ENCODE results near the gene UPK1A.
"Not testable (repeated sequence)": the region's sequence is repeated elsewhere in the genome, so short reads cannot be mapped to it uniquely, and the experiment has no call there.

The UPK1A gene

DNA sequence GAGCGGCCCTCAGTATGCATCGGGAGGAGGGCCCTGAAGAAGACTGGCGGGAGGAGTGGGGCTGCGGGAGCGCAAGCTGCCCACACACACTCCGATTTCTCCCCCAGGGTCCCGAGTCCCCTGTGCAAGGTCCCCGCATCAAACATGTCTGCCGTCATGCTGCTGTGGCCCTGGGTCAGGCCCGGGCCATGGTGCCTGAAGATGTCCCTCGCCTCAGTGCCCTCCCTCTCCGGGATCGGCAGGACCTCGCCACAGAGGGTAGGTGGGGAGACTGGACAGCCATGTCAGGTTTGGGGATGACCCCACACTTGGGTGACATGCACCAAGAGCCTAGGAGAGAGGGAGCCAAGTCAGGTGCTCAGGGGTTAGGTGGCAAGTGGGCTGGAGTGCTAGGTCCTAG is 56.1 kb downstream of the UPK1A start:
- H3K9ac ChIP-seq (ENCODE audit: low read length) = no peak overlapping the region
- H3K27ac ChIP-seq (ENCODE audit: low read depth, low read length, poor library complexity, severe bottlenecking) = no peak overlapping the region
- no peaks in the 10 kb centered on the region for H3K9me3 ChIP-seq (ENCODE audit: low read length)
- TF ChIP-seq EZH2 (IDR thresholded peaks at IDR 0.05; ENCODE audit: borderline replicate concordance, low read length) = no peak
- TF ChIP-seq, protein P1, sequence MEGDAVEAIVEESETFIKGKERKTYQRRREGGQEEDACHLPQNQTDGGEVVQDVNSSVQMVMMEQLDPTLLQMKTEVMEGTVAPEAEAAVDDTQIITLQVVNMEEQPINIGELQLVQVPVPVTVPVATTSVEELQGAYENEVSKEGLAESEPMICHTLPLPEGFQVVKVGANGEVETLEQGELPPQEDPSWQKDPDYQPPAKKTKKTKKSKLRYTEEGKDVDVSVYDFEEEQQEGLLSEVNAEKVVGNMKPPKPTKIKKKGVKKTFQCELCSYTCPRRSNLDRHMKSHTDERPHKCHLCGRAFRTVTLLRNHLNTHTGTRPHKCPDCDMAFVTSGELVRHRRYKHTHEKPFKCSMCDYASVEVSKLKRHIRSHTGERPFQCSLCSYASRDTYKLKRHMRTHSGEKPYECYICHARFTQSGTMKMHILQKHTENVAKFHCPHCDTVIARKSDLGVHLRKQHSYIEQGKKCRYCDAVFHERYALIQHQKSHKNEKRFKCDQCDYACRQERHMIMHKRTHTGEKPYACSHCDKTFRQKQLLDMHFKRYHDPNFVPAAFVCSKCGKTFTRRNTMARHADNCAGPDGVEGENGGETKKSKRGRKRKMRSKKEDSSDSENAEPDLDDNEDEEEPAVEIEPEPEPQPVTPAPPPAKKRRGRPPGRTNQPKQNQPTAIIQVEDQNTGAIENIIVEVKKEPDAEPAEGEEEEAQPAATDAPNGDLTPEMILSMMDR (IDR thresholded peaks at IDR 0.05; ENCODE audit: low read length) = no peak
- no peaks in the 10 kb centered on the region for H3K27me3 ChIP-seq (ENCODE audit: insufficient read depth, low read length)
- no peaks in the 10 kb centered on the region for H4K20me1 ChIP-seq (ENCODE audit: insufficient read depth, low read length)
- H3F3A ChIP-seq (ENCODE audit: insufficient read depth, low read length) = no peaks in the 10 kb centered on the region
- H3K4me1 ChIP-seq (ENCODE audit: insufficient read depth, low read length, severe bottlenecking) = peaks cover 11% of the 10 kb centered on the region
- no peak overlapping the region for H2AFZ ChIP-seq (ENCODE audit: low read length)
- peaks cover 72% of the 10 kb centered on the region for H3K36me3 ChIP-seq (ENCODE audit: insufficient read depth, low read length)
- H3K79me2 ChIP-seq (ENCODE audit: insufficient read depth, low read length) = peaks cover 8% of the 10 kb centered on the region
- no peak overlapping the region for H3K4me3 ChIP-seq (ENCODE audit: low read depth, low read length, poor library complexity, severe bottlenecking)
- H3K9me2 ChIP-seq (ENCODE audit: low read depth, low read length) = no peaks in the 10 kb centered on the region
- H3K4me2 ChIP-seq (ENCODE audit: low read length) = no peak overlapping the region

DNA sequence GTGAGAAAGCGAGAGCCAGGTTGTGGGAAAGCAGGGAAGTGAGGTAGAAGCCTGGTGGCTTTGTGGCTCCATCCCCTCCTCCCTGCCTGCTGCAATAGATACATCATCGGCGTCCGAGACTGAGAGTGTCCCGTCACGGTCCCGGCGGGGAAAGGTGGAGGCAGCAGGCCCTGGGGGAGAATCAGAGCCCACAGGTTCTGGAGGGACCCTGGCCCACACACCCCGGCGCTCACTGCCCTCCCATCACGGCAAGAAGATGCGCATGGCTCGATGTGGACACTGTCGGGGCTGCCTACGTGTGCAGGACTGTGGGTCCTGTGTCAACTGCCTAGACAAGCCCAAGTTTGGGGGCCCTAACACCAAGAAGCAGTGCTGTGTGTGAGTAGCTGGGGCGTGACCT is 56.6 kb downstream of the UPK1A start:
- no peak overlapping the region for H2AFZ ChIP-seq (ENCODE audit: low read length)
- H4K20me1 ChIP-seq (ENCODE audit: insufficient read depth, low read length) = no peaks in the 10 kb centered on the region
- peaks cover 76% of the 10 kb centered on the region for H3K36me3 ChIP-seq (ENCODE audit: insufficient read depth, low read length)

DNA sequence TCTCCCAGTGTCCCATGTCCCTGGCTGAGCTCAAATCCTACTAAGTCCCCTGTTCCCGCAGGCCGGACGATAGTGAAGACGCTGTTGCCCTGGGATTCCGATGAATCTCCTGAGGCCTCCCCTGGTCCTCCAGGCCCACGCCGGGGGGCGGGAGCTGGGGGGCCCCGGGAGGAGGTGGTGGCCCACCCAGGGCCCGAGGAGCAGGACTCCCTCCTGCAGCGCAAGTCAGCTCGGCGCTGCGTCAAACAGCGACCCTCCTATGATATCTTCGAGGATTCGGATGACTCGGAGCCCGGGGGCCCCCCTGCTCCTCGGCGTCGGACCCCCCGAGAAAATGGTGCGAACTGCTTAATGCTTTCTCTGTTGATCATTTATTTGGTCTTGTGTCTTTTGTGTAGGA is 57.4 kb downstream of the UPK1A start:
- Histone ChIP-seq H3K4me3 (ENCODE audit: low read depth, low read length, poor library complexity, severe bottlenecking) (no peak overlapping the region), H4K20me1 (ENCODE audit: insufficient read depth, low read length) (no peaks in the 10 kb centered on the region), H3K9me2 (ENCODE audit: low read depth, low read length) (no peaks in the 10 kb centered on the region), H3K9me3 (ENCODE audit: low read length) (no peaks in the 10 kb centered on the region), H3K4me1 (ENCODE audit: insufficient read depth, low read length, severe bottlenecking) (peaks cover 11% of the 10 kb centered on the region), H3K27ac (ENCODE audit: low read depth, low read length, poor library complexity, severe bottlenecking) (no peak overlapping the region), H3K79me2 (ENCODE audit: insufficient read depth, low read length) (peaks cover 5% of the 10 kb centered on the region), H3K27me3 (ENCODE audit: insufficient read depth, low read length) (no peaks in the 10 kb centered on the region), H3K4me2 (ENCODE audit: low read length) (no peak overlapping the region), H3K9ac (ENCODE audit: low read length) (no peak overlapping the region), H3F3A (ENCODE audit: insufficient read depth, low read length) (no peaks in the 10 kb centered on the region), H2AFZ (ENCODE audit: low read length) (no peak overlapping the region), H3K36me3 (ENCODE audit: insufficient read depth, low read length) (peaks cover 83% of the 10 kb centered on the region)
- TF ChIP-seq EZH2 (IDR thresholded peaks at IDR 0.05; ENCODE audit: borderline replicate concordance, low read length) = no peak
- TF ChIP-seq, protein P1 (IDR thresholded peaks at IDR 0.05; ENCODE audit: low read length) = no peak

More for the DNA sequence above, 56.6 kb downstream of the UPK1A start:
- Histone ChIP-seq H3K27ac (ENCODE audit: low read depth, low read length, poor library complexity, severe bottlenecking) (no peak overlapping the region), H3K27me3 (ENCODE audit: insufficient read depth, low read length) (no peaks in the 10 kb centered on the region), H3K9ac (ENCODE audit: low read length) (no peak overlapping the region), H3K9me3 (ENCODE audit: low read length) (no peaks in the 10 kb centered on the region), H3K4me1 (ENCODE audit: insufficient read depth, low read length, severe bottlenecking) (peaks cover 11% of the 10 kb centered on the region), H3K4me2 (ENCODE audit: low read length) (no peak overlapping the region), H3K4me3 (ENCODE audit: low read depth, low read length, poor library complexity, severe bottlenecking) (no peak overlapping the region), H3K79me2 (ENCODE audit: insufficient read depth, low read length) (peaks cover 8% of the 10 kb centered on the region), H3K9me2 (ENCODE audit: low read depth, low read length) (no peaks in the 10 kb centered on the region), H3F3A (ENCODE audit: insufficient read depth, low read length) (no peaks in the 10 kb centered on the region)
- no peak for TF ChIP-seq EZH2 (IDR thresholded peaks at IDR 0.05; ENCODE audit: borderline replicate concordance, low read length)
- TF ChIP-seq, protein P1 (IDR thresholded peaks at IDR 0.05; ENCODE audit: low read length) = no peak

DNA sequence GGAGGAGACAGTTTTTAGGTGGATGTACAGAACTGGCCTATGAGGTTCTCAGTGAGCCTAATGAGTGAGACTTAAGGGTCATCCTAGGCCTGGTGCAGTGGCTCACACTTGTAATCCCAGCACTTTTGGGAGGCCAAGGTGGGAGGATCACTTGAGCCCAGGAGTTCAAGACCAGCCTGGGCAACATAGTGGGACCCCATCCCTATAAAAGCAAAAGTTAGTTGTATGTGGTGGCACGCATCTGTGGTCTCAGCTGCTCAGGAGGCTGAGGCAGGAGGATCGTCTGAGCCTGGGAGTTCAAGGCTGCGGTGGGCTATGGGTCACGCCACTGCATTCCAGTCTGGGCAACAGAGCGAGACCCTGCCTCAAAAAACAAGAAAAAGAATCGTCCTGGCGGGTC is 57.8 kb downstream of the UPK1A start:
- H3K9me3 ChIP-seq (ENCODE audit: low read length); H3K4me3 ChIP-seq (ENCODE audit: low read depth, low read length, poor library complexity, severe bottlenecking); H4K20me1 ChIP-seq (ENCODE audit: insufficient read depth, low read length); H2AFZ ChIP-seq (ENCODE audit: low read length); H3K4me1 ChIP-seq (ENCODE audit: insufficient read depth, low read length, severe bottlenecking); H3K9ac ChIP-seq (ENCODE audit: low read length); H3K27me3 ChIP-seq (ENCODE audit: insufficient read depth, low read length); H3K4me2 ChIP-seq (ENCODE audit: low read length); H3K79me2 ChIP-seq (ENCODE audit: insufficient read depth, low read length); H3K27ac ChIP-seq (ENCODE audit: low read depth, low read length, poor library complexity, severe bottlenecking); H3F3A ChIP-seq (ENCODE audit: insufficient read depth, low read length); H3K9me2 ChIP-seq (ENCODE audit: low read depth, low read length): not testable (repeated sequence)
- peaks cover 87% of the 10 kb centered on the region for H3K36me3 ChIP-seq (ENCODE audit: insufficient read depth, low read length)

All from OCI-LY1 (cell line).